Spleen (tissue), 13 donors: ENCODE data around the gene NIPBL. TPM values are rescaled to one million over a fixed set of nuclear protein-coding genes. Genes with fewer than 3 reads are reported as not detected.

ENCODE experiments used
- DNase-seq: peaks from one replicate; pipeline ENCODE4 v3.0.0-alpha.2; 2020
- H3K27ac ChIP-seq, 8 donors: fragments of 200-600 bp; sonication (generic) in 7 of 8; 1 replicate in 4 of 8; 2 replicates in 4 of 8; pipeline versions ENCODE4 v1.5.0 to v1.8.0; 2016 to 2021; ENCODE audit warnings: inconsistent platforms in 4 of 8, mild to moderate bottlenecking in 4 of 8, moderate library complexity in 1 of 8
- H3K27me3 ChIP-seq, 7 donors: fragments of 200-600 bp; sonication (generic) in 6 of 7; replicated peaks in 1 of 7; 1 replicate in 4 of 7; 2 replicates in 3 of 7; pipeline versions ENCODE4 v1.5.0 to v1.8.0; 2016 to 2021; ENCODE audit warnings: inconsistent platforms in 3 of 7, mild to moderate bottlenecking in 1 of 7
- H3K36me3 ChIP-seq, 6 donors: fragments of 200-600 bp; sonication (generic) in 5 of 6; 1 replicate in 4 of 6; 2 replicates in 2 of 6; pipeline versions ENCODE4 v1.5.0 to v1.8.0; 2016 to 2021; ENCODE audit warnings: inconsistent platforms in 2 of 6
- H3K4me1 ChIP-seq, 6 donors: fragments of 200-600 bp; sonication (generic) in 5 of 6; 1 replicate in 3 of 6; 2 replicates in 3 of 6; pipeline versions ENCODE4 v1.5.0 to v1.8.0; 2016 to 2021; ENCODE audit warnings: inconsistent platforms in 3 of 6
- H3K4me3 ChIP-seq, 8 donors: fragments of 200-600 bp; sonication (generic) in 7 of 8; 1 replicate in 4 of 8; 2 replicates in 4 of 8; pipeline versions ENCODE4 v1.5.0 to v1.8.0; 2016 to 2021; ENCODE audit warnings: inconsistent platforms in 4 of 8, mild to moderate bottlenecking in 4 of 8, moderate library complexity in 2 of 8
- H3K9me3 ChIP-seq, 8 donors: fragments of 200-600 bp; sonication (generic) in 7 of 8; 1 replicate in 4 of 8; 2 replicates in 4 of 8; pipeline versions ENCODE4 v1.5.0 to v1.8.0; 2016 to 2021; ENCODE audit warnings: inconsistent platforms in 4 of 8
- CTCF ChIP-seq, 11 experiments: fragments of 200-600 bp in 7 of 11; fragments of 450-650 bp in 4 of 11; sonication (generic) in 4 of 11; IDR thresholded peaks in 8 of 11; conservative IDR thresholded peaks in 3 of 11; 1 replicate in 7 of 11; 2 replicates in 4 of 11; pipeline versions ENCODE4 v1.4.0 to v1.8.0; 2016 to 2021; ENCODE audit warnings: antibody characterized with exemption in 11 of 11, inconsistent platforms in 4 of 11, mild to moderate bottlenecking in 1 of 11
- POLR2A ChIP-seq, 3 donors: fragments of 450-650 bp; IDR thresholded peaks; one replicate each; pipeline ENCODE4 v1.5.1; 2017; ENCODE audit warnings: antibody characterized with exemption in 3 of 3, mild to moderate bottlenecking in 1 of 3
- POLR2AphosphoS5 ChIP-seq, 3 donors: sonication (generic); formaldehyde crosslinking; IDR thresholded peaks; one replicate each; pipeline ENCODE4 v1.5.1; 2017; ENCODE audit warnings: antibody characterized with exemption in 3 of 3
- WGBS, 5 donors: extraction: QIAGEN DNeasy Blood & Tissue Kit in 3 of 5; methylation state at CpG; one replicate each; pipeline versions ENCODE4 v1.1.5 to v1.1.7; 2013 to 2018; 5-methylcytosine and 5-hydroxymethylcytosine counted together
- intact Hi-C: fragments of 100-400 bp; cut with DNase I; formaldehyde crosslinking; loops from one replicate; pipeline ENCODE4 v1.15.0; 2023; ENCODE audit warnings: low total_unique reads
- long read RNA-seq, 2 donors: transcript quantifications; one replicate each; lab custom pipeline, GENCODE V29; 2026
- polyA plus RNA-seq, 3 donors: library from polyadenylated mRNA; stranded (reverse); fragments of 200-250 nt; gene quantifications; one replicate each; pipeline ENCODE4 v1.2.1, GENCODE V29; 2013
- total RNA-seq, 7 donors: library from RNA; depleted of rRNA in 3 of 7; stranded (reverse); fragments of >200 nt in 3 of 7; fragmentation: NEBNext Ultra II Directional in 4 of 7; extraction: Animal tissue kit (Norgen Biotek cat#: 25700) in 4 of 7; gene quantifications; one replicate each; pipeline versions ENCODE4 v1.1.0 to v1.2.1, GENCODE V29; 2016 to 2021
- donor health status: healthy with polysubstance abuse.
- donor health status: DM: no; HTN: no; CAD: no; lungs with moderate emphysema.
- donor health status: DM: no; HTN: no; CAD: no.
- donor health status: Bipolar disorder and iron deficiency.
- donor health status: healthy.
- donor health status: DM: no; HTN: no; CAD: no.
- donor health status: DM: yes; HTN: yes; CAD: no.

NIPBL gene, protein sequence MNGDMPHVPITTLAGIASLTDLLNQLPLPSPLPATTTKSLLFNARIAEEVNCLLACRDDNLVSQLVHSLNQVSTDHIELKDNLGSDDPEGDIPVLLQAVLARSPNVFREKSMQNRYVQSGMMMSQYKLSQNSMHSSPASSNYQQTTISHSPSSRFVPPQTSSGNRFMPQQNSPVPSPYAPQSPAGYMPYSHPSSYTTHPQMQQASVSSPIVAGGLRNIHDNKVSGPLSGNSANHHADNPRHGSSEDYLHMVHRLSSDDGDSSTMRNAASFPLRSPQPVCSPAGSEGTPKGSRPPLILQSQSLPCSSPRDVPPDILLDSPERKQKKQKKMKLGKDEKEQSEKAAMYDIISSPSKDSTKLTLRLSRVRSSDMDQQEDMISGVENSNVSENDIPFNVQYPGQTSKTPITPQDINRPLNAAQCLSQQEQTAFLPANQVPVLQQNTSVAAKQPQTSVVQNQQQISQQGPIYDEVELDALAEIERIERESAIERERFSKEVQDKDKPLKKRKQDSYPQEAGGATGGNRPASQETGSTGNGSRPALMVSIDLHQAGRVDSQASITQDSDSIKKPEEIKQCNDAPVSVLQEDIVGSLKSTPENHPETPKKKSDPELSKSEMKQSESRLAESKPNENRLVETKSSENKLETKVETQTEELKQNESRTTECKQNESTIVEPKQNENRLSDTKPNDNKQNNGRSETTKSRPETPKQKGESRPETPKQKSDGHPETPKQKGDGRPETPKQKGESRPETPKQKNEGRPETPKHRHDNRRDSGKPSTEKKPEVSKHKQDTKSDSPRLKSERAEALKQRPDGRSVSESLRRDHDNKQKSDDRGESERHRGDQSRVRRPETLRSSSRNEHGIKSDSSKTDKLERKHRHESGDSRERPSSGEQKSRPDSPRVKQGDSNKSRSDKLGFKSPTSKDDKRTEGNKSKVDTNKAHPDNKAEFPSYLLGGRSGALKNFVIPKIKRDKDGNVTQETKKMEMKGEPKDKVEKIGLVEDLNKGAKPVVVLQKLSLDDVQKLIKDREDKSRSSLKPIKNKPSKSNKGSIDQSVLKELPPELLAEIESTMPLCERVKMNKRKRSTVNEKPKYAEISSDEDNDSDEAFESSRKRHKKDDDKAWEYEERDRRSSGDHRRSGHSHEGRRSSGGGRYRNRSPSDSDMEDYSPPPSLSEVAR (N-terminal part only)
- total RNA-seq (100 to 1,000 TPM in 1 of 7 donors, 10 to 100 TPM in 6; 70.2 to 103 (median 86.4) TPM), polyA plus RNA-seq (10 to 100 TPM; 16.8 to 17.5 (median 17.0) TPM)
- long read RNA-seq, donor 1, partial matches to known transcripts = 7 of 8 reads
- long read RNA-seq, donor 1, other reads (novel, unspliced or antisense) = 0 of 8 reads
- long read RNA-seq, donor 2, partial matches to known transcripts = 7 of 7 reads
- long read RNA-seq, donor 2, other reads (novel, unspliced or antisense) = 0 of 7 reads

GRCh38 chr5:36876299-36876964 lies at the start of gene NIPBL:
TSS of gene NIPBL (plus strand) at chr5:36876769. CDS start at chr5:36953697, 76,928 bp downstream.
- TF ChIP-seq POLR2A (IDR thresholded peaks at IDR 0.05) (peak in 2 of 3 donors; percentile 58 to 72), CTCF (IDR thresholded peaks at IDR 0.05 in 8 of 11, conservative IDR thresholded peaks at IDR 0.05 in 3 of 11) (peak in 4 of 11 experiments; percentile 0 to 22 (median 5)), POLR2AphosphoS5 (IDR thresholded peaks at IDR 0.05) (peak; percentile 90 to 94 (median 91))
- peak; percentile 97 for DNase-seq
- H3K27ac ChIP-seq = peak within 1 kb of the TSS; percentile 96 to 99 (median 98)
- peaks cover 0 to 6% (median 1%) of the 10 kb centered on the region in 6 donors for H3K36me3 ChIP-seq
- 0 to 1% (median 1%) methylated on average over 39 to 71 of the region's 73 CpGs for WGBS, 5 donors
- no peaks in the 10 kb centered on the region for H3K27me3 ChIP-seq
- peaks cover 49 to 81% (median 69%) of the 10 kb centered on the region in 6 donors for H3K4me1 ChIP-seq
- intact Hi-C loops = loop anchor here (5.0 kb wide), 1 partner anchor 71 kb away; no protein-coding TSS in a partner anchor
- peak within 1 kb of the TSS; percentile 65 to 89 (median 78) for H3K4me3 ChIP-seq
- H3K9me3 ChIP-seq = no peaks in the 10 kb centered on the region

DNA sequence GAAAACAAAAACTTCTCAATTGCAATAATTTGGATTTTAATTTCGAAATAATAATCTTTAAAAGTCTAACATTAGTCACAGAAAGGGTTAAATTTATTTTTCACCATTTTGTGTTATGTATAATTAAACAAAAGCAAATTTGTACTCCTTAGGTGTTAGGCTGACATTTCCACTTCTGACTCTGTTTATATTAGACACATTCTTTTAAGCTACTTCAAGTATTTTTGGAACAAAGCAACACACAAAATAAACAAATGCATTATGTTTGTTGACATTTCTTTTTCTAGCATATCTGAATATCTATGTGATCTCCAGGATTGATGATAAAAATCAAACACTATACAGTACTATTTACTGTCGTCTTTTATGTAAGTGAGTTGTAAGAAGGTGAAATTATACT lies 44.3 kb upstream of the NIPBL start:
- no peak for DNase-seq
- Histone ChIP-seq H3K4me1 (peaks cover 0 to 5% (median 1%) of the 10 kb centered on the region in 6 donors), H3K27ac (no peak overlapping the region), H3K9me3 (no peaks in the 10 kb centered on the region), H3K36me3 (no peaks in the 10 kb centered on the region), H3K27me3 (no peaks in the 10 kb centered on the region), H3K4me3 (no peak overlapping the region)
- no peak for TF ChIP-seq POLR2AphosphoS5 (IDR thresholded peaks at IDR 0.05)
- TF ChIP-seq POLR2A (IDR thresholded peaks at IDR 0.05) = no peak
- no peak for TF ChIP-seq CTCF (IDR thresholded peaks at IDR 0.05 in 8 of 11, conservative IDR thresholded peaks at IDR 0.05 in 3 of 11)
- intact Hi-C loops = no loop called here
- WGBS, 5 donors = 79 to 88% (median 80%) methylated on average over 2 of the region's 2 CpGs

- WGBS, 5 donors = 9 to 26% (median 16%) methylated on average over 1 of the region's 1 CpG
- no peak for DNase-seq
- H3K27ac ChIP-seq = no peak overlapping the region
Measured at GRCh38 chr5:36836831-36837230, 39.7 kb upstream of the NIPBL start.

More at GRCh38 chr5:36836831-36837230, 39.7 kb upstream of the NIPBL start:
- TF ChIP-seq CTCF (IDR thresholded peaks at IDR 0.05 in 8 of 11, conservative IDR thresholded peaks at IDR 0.05 in 3 of 11) (no peak), POLR2AphosphoS5 (IDR thresholded peaks at IDR 0.05) (no peak), POLR2A (IDR thresholded peaks at IDR 0.05) (no peak)
- intact Hi-C loops = no loop called here
- peaks cover 0 to 4% (median 0%) of the 10 kb centered on the region in 8 donors for H3K9me3 ChIP-seq
- no peak overlapping the region for H3K4me3 ChIP-seq
- peaks cover 0 to 28% (median 4%) of the 10 kb centered on the region in 6 donors for H3K4me1 ChIP-seq
- H3K36me3 ChIP-seq = no peaks in the 10 kb centered on the region
- H3K27me3 ChIP-seq = no peaks in the 10 kb centered on the region
